Stimulated activated CD8-positive, alpha-beta memory T cell treated with anti-CD3 and anti-CD28 coated beads, Interleukin-2, amount 100 ng/mL, for 48 hours (primary cell): ENCODE measurements around the gene WNT2.
"Not testable (repeated sequence)": the region's sequence is repeated elsewhere in the genome, so short reads cannot be mapped to it uniquely, and the experiment has no call there.

Experiments
- DNase-seq, 2 donors: peaks; one replicate each; pipeline ENCODE4 v3.0.0-alpha.2; 2020; ENCODE audit warnings: low read depth in 2 of 2

Gene WNT2

DNA sequence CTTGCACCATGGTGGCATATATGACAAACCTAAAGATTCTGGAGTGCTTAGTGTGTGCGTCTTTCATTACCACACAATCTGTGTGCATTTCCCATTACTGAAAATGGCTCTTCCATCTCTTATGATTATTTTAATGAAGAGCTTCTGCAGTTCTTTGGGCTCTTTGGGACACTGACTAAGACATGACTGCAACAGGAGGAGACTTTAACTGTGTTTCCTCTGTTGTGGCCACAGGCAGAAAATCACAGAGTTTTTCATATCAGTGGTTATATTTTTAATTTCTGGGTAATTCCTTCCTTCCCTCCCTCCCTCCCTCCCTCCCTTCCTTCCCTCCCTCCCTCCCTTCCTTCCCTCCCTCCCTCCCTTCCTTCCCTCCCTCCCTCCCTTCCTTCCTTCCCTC lies 58.1 kb downstream of the WNT2 start:
- DNase-seq, result no peak

DNA sequence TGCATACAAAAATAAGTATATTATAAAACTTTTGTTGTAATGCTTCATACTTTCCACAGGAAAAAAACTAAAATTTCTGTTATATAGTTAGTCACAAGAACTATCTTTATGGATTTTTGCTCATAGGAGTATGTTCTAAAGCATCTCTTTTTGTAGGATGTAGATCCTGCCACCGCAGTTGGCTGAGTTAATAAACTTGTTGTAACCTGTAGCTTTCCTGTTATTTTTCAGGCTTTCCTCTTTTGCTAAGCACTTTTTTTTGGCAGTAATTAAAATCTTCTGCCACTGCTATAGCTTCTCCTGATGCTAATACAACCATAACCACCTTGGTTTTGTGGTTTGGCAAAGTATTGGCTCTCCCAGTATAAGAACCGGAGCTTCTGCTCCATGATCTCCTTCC lies 60.3 kb downstream of the WNT2 start:
- DNase-seq, result no peak

DNA sequence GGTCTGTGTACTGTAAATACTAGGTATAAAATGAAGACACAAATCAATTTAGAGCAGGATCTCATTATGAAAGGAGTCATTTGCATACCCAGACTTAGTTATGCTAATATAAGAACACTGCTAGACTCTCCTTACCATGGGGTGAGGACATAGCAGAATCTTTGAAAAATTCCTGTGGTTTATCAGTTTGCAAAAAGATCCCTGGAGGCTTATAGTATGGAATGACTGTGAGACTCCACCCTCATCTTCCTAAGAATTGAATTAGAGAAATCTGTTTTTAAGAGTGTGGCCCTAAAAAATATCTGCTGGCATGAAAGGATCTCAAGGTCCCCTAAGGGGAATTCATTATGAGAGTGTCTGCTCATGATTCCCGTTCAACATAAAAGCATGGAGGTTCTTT lies 63.2 kb downstream of the WNT2 start:
- no peak for DNase-seq

DNA sequence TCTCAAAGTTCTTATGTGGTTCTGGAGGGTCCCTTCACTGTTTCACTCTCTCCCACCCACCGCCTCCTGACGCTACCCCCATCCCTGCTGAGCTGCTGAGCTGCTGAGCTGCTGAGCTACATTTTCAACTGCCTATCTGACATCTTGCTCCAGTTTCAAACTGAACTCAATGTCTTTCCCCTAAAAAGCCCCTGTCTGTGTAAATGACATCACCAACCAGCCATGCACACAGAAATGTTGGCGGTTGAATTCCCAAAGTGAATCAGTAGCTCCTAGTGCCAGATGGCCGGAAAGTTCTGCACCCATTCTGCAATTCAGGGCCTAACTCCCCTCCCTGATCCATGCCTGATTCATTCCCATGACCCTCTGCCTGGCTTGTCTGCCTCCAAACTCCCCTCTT lies 71.2 kb downstream of the WNT2 start:
- no peak for DNase-seq

DNA sequence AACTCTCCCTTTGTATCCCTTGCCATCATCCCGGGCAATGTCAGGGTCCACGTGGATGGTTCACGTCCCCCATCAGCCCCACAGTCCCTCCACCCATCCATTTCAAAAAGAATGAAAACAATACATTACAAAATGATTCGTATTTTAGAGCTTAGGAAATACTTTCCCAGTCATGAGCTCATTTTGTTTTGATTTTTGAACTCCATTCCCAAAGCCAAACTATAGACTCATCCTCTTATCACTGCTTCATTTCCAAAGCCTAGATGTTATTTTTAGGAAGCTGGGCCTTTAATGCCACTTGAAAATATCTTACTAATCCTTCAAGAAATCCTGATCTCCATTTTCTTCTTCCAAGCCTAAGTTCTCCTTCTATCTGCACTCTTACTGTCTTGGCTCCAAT lies 72.1 kb downstream of the WNT2 start:
- no peak for DNase-seq

DNA sequence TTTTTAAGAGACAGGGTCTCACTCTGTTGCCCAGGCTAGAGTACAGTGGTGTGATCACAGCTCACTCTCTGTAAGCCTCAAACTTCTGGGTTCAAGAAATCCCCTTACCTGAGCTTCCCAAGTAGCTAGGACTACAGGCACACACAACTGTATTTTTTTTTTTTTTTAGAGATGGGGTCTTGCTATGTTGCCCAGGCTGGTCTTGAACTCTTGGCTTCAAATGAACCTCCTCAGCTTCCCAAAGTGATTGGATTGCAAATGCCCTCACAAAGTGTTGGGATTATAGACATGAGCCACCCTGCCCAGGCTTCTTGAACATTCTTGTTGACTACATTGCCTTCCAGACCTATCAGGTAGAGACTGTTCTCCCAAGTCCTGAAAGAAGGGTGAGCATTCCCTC lies 72.6 kb downstream of the WNT2 start:
- no peak for DNase-seq

DNA sequence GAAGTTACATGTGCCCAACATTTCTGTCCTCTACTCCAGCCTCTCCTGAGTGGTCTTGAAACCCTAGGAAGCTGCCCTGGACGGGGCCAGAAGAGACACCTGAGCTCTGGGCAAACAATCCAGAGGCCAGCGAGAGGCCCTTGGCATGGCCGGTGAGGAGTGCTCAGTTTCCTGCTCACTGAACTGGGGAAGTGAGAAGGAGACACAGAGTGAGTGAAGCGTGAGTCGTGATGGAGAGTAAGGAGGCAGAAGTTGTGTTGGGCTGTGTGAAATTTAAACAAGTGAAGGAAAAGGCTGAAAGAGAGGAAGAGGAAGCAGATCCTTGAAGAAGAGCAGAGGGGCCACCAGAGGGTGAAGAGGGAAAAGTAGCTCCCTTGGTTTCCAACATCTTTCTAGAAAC lies 73.2 kb downstream of the WNT2 start:
- DNase-seq, result no peak

DNA sequence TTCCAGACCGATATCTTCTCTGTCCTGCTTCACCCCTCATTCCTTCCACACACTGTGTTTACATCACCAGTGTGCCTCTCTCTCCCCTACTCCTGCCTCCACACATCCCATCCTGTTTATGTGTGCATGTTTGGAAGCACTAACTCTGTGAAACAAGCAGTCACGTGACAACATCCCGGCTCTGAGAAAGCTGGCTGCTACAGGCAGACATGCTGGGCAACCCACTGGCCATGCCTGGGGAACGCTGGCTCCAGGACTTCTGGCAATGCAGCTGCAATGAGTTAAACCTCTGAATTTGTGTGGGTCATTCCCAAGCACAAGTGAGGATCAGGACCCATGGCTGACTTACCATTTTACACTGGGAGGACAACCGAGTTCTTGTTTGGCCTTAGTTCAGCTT lies 74.0 kb downstream of the WNT2 start:
- DNase-seq, result no peak

DNA sequence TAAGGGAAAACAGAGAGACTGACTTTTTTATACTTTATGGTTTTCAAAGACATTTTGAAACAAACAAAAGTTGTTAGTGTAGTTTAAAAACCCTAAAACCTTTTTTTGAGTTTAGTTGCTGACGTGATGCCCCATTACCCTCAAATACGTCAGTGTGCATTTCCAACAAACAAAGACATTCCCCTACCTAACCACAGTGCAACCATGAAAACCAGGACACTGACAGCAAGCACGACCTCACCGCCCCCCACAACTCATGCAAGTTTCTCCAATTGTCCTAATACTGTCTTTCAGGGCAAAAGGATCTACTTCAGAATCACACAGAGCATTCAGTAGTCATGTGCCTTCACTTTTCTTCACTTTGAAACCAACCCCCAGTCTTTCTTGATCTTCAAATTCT lies 75.0 kb downstream of the WNT2 start:
- DNase-seq, result no peak

DNA sequence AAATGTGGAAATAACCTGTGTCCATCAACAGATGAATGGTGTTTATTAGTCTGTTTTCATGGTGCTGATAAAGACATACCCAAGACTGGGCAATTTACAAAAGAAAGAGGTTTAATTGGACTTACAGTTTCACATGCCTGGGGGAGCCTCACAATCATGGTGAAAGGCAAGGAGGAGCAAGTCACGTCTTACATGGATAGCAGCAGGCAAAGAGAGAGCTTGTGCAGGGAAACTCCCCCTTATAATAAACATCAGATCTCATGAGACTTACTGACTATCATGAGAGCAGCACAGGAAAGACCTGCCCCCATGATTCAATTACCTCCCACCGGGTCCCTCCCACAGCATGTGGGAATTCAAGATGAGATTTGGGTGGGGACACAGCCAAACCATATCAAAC lies 77.2 kb downstream of the WNT2 start:
- DNase-seq, result not testable (repeated sequence)

DNA sequence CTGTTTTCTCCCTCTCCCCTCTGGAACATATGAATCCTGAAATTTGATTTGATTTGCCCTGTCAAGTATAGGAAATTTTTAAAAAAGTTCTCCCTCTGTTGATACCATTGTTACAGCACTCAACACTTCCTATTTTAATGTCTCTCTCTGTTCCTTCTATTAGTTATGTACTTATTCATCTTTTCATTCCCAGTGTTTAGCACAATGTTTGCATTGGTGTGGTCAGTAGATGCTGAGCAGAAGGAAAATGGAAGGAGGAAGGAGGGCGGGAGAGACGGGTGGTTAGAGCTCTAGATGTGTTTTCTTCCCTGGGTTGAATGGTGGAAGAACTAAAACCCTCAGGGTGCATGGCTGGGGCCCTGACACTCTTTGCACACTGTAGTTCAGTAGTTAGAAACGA lies 79.5 kb downstream of the WNT2 start:
- DNase-seq, result no peak

DNA sequence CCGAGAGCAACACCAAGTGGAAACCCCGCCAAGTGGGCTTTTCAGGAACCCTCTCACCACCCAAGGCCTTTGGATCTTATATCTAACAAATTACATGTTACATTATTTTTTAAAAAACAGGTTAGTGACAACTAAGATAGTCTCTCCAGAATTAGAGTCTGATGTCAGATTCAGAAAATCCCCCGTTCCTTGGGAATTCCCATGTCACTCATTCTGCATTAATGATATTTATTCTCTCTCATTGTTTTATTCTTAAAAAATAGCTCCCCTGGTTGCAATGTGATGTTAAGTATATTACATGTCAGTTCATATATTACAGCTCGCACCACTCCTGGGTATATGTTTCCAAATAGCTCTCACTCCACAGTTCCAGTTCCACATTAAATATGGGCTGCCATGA lies 81.8 kb downstream of the WNT2 start:
- no peak for DNase-seq

DNA sequence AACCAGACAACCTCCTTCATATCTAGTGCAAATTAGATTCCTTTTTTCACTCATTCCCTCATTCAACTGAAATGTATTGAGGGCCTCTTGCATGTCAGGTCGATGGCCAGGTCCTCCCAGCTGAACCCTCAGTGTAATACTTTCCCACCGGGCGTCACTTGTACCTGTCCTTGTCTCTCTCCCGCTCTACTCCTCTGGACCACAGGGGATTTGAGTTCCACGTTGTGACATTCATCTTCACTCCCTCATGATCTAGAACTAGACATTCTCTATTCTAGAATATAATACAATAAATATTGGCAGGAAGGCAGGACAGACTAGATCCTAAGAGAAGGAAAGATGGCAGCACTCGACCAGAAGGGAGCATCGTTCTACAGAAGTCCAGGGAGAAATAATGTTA lies 83.9 kb downstream of the WNT2 start:
- no peak for DNase-seq

DNA sequence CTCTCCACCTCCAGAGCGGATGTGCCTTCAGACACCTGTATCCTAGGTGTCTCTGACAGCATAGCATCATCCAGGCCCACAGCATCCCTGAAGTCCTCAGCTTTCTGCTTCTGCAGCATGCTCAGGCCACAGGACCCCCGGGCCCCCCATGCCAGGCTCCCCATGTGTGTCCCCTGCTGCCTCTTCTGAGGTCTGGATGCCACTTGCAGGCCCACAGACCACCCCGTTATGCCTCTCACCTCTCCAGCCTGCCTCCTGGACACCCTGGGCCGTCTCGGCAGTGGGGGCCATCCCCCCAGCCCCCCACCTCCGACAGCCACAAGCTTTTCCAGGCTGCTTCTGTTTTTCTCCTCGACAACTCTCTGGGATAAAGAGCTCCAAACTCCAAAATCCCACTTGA lies 84.4 kb downstream of the WNT2 start:
- no peak for DNase-seq

DNA sequence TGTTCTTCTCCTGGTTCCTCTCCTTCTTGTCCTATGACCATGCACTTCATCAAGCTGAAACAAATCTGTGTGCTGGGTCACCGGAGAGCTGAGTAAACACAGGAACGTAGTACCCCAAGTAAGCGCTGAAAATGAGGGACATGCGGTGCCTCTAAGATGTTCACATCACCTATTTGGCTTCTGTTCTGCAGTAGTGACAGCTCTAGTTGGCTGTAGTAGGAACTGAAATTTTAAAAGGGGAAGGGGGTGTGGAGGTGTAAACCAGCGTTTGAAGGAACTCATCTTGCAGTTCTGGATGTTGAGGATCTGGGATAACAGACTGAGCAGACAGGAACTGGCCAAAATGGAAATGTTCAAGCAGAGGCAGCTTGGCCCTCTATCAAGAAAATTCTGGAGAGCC lies 85.2 kb downstream of the WNT2 start:
- DNase-seq, result no peak

DNA sequence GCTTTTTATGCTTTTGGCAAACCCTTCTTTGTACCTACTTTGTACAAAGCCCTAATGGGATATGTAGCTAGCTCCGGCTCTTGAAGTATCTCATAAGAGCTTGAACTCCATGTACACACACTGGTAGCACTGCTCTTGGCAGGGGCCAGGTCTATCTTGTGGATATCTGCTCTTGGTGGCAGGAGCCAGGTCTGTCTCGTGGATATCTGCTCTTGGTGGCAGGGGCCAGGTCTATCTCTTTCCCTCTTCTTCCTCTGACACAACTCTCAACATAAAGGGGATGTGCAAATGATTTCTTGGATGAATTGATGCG lies 91.9 kb downstream of the WNT2 start:
- DNase-seq, result no peak

DNA sequence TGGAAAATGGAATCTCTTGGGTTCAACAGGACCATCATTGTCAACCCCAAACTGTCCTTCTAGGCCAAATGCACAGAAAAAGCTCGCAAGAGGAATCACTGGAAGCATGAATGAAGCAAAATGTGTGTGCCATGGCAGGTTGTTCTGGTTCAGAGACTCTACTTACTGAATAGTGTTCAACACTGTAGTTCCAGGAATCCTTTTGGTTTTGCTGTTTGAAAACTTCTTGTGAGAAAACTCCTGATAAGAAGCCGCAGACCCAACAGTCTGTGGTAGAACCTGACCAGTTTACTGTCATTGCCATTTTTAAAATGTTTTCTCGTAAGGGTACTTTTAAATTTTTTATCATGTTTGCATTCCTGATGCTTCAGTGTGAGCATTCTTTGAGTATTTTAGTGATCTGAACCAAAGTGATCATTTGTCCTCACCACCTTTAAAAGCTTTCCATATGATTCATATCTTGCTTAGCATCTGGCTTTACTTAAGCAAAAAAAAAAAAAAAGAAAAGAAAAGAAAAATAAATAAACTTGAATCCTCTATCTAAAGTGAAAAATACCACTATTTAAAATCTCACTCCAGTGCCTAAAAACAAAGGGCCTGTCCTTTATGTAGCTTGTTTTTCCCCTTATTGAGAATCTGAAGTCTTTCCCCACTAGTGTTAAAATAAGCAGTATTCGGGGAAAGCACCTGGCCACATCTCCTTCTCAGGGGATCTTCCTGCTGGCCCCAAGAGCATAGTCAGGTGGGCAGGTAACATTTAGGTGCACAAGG lies 92.4 kb downstream of the WNT2 start:
- DNase-seq, result no peak

DNA sequence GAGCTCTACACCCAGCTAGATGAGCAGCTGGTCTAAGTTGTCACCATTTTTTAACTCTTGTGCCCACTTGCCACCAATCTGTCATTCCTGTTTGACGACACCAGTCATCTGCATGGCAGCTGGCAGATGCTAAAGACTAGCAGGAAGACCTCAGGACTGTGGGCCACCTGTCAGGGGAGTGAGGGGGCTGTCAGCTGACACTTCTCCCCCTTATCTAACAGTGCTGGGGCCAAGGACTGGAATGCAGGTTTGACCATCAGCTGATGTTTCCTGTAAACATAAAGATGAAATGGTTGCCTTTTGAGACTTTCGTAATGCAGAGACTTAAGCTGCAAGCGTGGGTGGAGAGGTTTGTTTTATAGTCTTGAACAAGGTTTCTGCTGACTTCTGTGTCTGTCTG lies 93.5 kb downstream of the WNT2 start:
- no peak for DNase-seq

DNA sequence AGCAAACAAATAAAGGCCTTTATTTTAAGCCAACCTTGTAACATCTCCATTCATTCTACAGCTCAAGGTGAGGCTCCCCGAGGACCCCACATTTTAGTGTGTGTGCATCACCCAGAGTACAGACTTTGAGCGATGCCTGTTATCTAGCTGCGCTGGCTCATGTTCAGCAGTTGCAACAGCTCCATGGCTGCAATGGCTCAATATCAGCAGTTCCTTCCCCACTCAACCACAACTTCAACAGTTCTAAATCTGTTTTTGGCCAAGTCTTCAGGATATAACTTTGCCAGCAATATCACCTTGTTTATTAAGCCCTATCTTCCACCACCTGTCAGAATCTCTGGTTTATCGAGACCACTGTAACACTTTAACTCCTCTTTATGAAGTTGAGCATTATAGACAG lies 95.8 kb downstream of the WNT2 start:
- DNase-seq, result no peak

DNA sequence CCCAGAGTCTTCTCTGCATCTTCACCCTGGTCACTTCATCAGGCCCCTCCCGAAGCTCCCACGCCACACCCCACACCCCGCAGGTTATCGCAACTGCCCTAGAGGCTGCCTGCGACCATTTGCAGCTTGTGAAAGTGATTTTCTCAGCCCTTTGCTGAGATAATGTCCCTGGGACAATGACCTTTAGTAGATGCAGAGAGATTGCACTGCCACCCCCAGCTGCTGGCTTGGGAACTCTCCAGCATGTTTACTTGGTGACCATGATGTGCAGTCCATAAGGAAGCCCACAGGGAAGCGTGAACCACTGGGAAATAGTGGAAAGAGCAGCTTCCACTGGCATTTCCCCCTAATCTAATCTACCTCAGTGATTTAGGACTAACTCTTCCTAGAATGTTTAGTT lies 97.3 kb downstream of the WNT2 start:
- no peak for DNase-seq
